ENCODE measurements around the gene ROGDI.

ROGDI gene

GRCh38 chr16:4801962-4802658 is at the start of gene ROGDI:
Gene ROGDI, minus strand, starts transcription at chr16:4802633. Its CDS starts 62 bp downstream, at chr16:4802571.
- in situ Hi-C loops (cut with MboI; ENCODE audit: low sequenced_read_pairs): no loop called here

- in situ Hi-C loops (cut with MboI; ENCODE audit: low sequenced_read_pairs): no loop called here
Observed at GRCh38 chr16:4850211-4850610, 47.8 kb upstream of the ROGDI start.

GRCh38 chr16:4847774-4848587 is 45.5 kb upstream of the ROGDI start:
- in situ Hi-C loops (cut with MboI; ENCODE audit: low sequenced_read_pairs): no loop called here

- in situ Hi-C loops (cut with MboI; ENCODE audit: low sequenced_read_pairs): no loop called here
Observed at GRCh38 chr16:4846901-4847773, 44.7 kb upstream of the ROGDI start, which contains the start of the genes GLYR1 and UBN1. Gene GLYR1, minus strand, starts transcription at chr16:4847288. Its CDS starts 23 bp downstream, at chr16:4847265. Gene UBN1, plus strand, starts transcription at chr16:4847481. Its CDS starts 5,437 bp downstream, at chr16:4852918.

- in situ Hi-C loops (cut with MboI; ENCODE audit: low sequenced_read_pairs): no loop called here
Observed at GRCh38 chr16:4846503-4846900, 44.1 kb upstream of the ROGDI start.

GRCh38 chr16:4840984-4841383 is 38.6 kb upstream of the ROGDI start:
- in situ Hi-C loops (cut with MboI; ENCODE audit: low sequenced_read_pairs): no loop called here

- in situ Hi-C loops (cut with MboI; ENCODE audit: low sequenced_read_pairs): no loop called here
Observed at GRCh38 chr16:4839942-4840341, 37.5 kb upstream of the ROGDI start.

GRCh38 chr16:4837733-4838501 is 35.5 kb upstream of the ROGDI start:
- in situ Hi-C loops (cut with MboI; ENCODE audit: low sequenced_read_pairs): no loop called here

GRCh38 chr16:4836727-4837126 is 34.3 kb upstream of the ROGDI start:
- in situ Hi-C loops (cut with MboI; ENCODE audit: low sequenced_read_pairs): no loop called here

- in situ Hi-C loops (cut with MboI; ENCODE audit: low sequenced_read_pairs): no loop called here
Observed at GRCh38 chr16:4833584-4833983, 31.2 kb upstream of the ROGDI start.

- in situ Hi-C loops (cut with MboI; ENCODE audit: low sequenced_read_pairs): no loop called here
Observed at GRCh38 chr16:4832698-4833343, 30.4 kb upstream of the ROGDI start.

GRCh38 chr16:4831616-4832015 is 29.2 kb upstream of the ROGDI start:
- in situ Hi-C loops (cut with MboI; ENCODE audit: low sequenced_read_pairs): no loop called here

- in situ Hi-C loops (cut with MboI; ENCODE audit: low sequenced_read_pairs): no loop called here
Observed at GRCh38 chr16:4830408-4830807, 28.0 kb upstream of the ROGDI start.

GRCh38 chr16:4828567-4829321 is 26.3 kb upstream of the ROGDI start:
- in situ Hi-C loops (cut with MboI; ENCODE audit: low sequenced_read_pairs): no loop called here

GRCh38 chr16:4826980-4827379 is 24.5 kb upstream of the ROGDI start:
- in situ Hi-C loops (cut with MboI; ENCODE audit: low sequenced_read_pairs): no loop called here

- in situ Hi-C loops (cut with MboI; ENCODE audit: low sequenced_read_pairs): no loop called here
Observed at GRCh38 chr16:4826526-4826925, 24.1 kb upstream of the ROGDI start.

GRCh38 chr16:4825196-4825595 is 22.8 kb upstream of the ROGDI start:
- in situ Hi-C loops (cut with MboI; ENCODE audit: low sequenced_read_pairs): no loop called here

- in situ Hi-C loops (cut with MboI; ENCODE audit: low sequenced_read_pairs): no loop called here
Observed at GRCh38 chr16:4820652-4821051, 18.2 kb upstream of the ROGDI start.

GRCh38 chr16:4814542-4815173 is 12.2 kb upstream of the ROGDI start:
- in situ Hi-C loops (cut with MboI; ENCODE audit: low sequenced_read_pairs): no loop called here

Data from HL-60/S4 (cell line).